IPS-20b (cell line): ENCODE measurements around the gene ATN1.

Experiments used
- H3K27ac ChIP-seq: one replicate; pipeline ENCODE4 v1.5.1; 2013; ENCODE audit warnings: low read length
- H3K27me3 ChIP-seq: 2 replicates; pipeline ENCODE4 v1.6.1; 2013; ENCODE audit warnings: mild to moderate bottlenecking, low read length, inconsistent platforms; ENCODE audit not compliant: insufficient read depth
- H3K36me3 ChIP-seq: 2 replicates; pipeline ENCODE4 v1.6.1; 2013; ENCODE audit warnings: low read depth, mild to moderate bottlenecking, inconsistent platforms, low read length, moderate library complexity; ENCODE audit not compliant: insufficient read depth
- H3K4me1 ChIP-seq: 2 replicates; pipeline ENCODE4 v1.6.1; 2013; ENCODE audit warnings: mild to moderate bottlenecking, control low read depth, inconsistent platforms, low read length, moderate library complexity; ENCODE audit not compliant: insufficient read depth
- H3K4me3 ChIP-seq: 2 replicates; pipeline ENCODE4 v1.5.1; 2013; ENCODE audit warnings: mild to moderate bottlenecking, low read length, inconsistent platforms
- H3K9ac ChIP-seq: 2 replicates; pipeline ENCODE4 v1.6.1; 2013; ENCODE audit warnings: low read depth, mild to moderate bottlenecking, inconsistent platforms, low read length, moderate library complexity
- H3K9me3 ChIP-seq: 2 replicates; pipeline ENCODE4 v1.6.1; 2013; ENCODE audit warnings: mild to moderate bottlenecking, low read depth, low read length, inconsistent platforms; ENCODE audit not compliant: insufficient read depth

The ATN1 gene

GRCh38 chr12:6958609-6959057 is 30.9 kb downstream of the ATN1 start:
- no peaks in the 10 kb centered on the region for H3K9me3 ChIP-seq
- peaks cover 21% of the 10 kb centered on the region; the same call in 1 of the 2 replicates for H3K4me1 ChIP-seq
- no peak overlapping the region for H3K27ac ChIP-seq
- H3K4me3 ChIP-seq = no peak overlapping the region
- H3K27me3 ChIP-seq = no peaks in the 10 kb centered on the region
- H3K9ac ChIP-seq = no peak overlapping the region; the same call in 1 of the 2 replicates
- no peaks in the 10 kb centered on the region for H3K36me3 ChIP-seq

GRCh38 chr12:6959058-6959804 is 31.5 kb downstream of the ATN1 start:
- H3K36me3 ChIP-seq = peaks cover 1% of the 10 kb centered on the region; the same call in 1 of the 2 replicates
- H3K9me3 ChIP-seq = no peaks in the 10 kb centered on the region
- H3K9ac ChIP-seq = no peak overlapping the region
- H3K27me3 ChIP-seq = no peaks in the 10 kb centered on the region
- peaks cover 21% of the 10 kb centered on the region; the same call in 1 of the 2 replicates for H3K4me1 ChIP-seq
- H3K27ac ChIP-seq = no peak overlapping the region
- no peak overlapping the region for H3K4me3 ChIP-seq

- Histone ChIP-seq H3K4me3 (no peak overlapping the region), H3K9ac (peak overlapping the region; percentile 77; the same call in 1 of the 2 replicates), H3K27me3 (no peaks in the 10 kb centered on the region), H3K27ac (no peak overlapping the region), H3K36me3 (peaks cover 9% of the 10 kb centered on the region; the same call in 1 of the 2 replicates), H3K9me3 (no peaks in the 10 kb centered on the region), H3K4me1 (peaks cover 21% of the 10 kb centered on the region; the same call in 1 of the 2 replicates)
These were observed 32.2 kb downstream of the ATN1 start for GRCh38 chr12:6959805-6960592.

DNA sequence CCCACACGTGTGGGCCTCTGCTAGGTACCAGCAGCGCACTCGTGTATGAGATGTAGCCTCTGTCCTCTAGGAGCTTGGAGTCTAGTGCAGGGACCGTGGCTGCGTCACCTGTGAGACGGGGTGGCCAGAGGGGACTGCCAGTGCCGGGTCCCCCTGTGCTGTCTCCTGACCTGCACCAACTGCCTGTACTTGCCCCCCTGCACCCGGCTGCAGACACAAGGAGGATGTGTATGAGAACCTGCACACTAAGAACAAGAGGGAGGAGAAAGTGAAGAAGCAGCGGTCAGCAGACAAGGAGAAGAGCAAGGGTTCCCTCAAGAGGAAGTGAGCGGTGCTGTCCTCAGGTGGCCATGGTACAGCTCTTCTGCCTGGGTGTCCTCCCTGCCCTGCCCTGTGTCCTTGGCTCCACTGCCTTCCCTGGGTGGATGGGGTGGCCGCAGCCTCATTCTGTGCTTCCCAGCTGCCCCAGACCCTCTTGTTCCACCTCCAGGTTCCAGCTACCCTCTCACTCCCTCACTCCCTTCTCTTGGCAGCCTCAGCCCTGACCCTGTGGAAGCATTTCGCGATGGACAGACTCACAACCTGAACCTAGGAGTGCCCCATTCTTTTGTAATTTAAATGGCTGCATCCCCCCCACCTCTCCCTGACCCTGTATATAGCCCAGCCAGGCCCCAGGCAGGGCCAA is 33.0 kb downstream of the ATN1 start:
- Histone ChIP-seq H3K4me1 (peaks cover 24% of the 10 kb centered on the region; the same call in 1 of the 2 replicates), H3K36me3 (peaks cover 15% of the 10 kb centered on the region), H3K4me3 (peak overlapping the region; percentile 61; the same call in 1 of the 2 replicates), H3K27me3 (no peaks in the 10 kb centered on the region), H3K9ac (peak overlapping the region; percentile 77; the same call in 1 of the 2 replicates), H3K27ac (peak overlapping the region; percentile 68), H3K9me3 (no peaks in the 10 kb centered on the region)

GRCh38 chr12:6961278-6961694 is 33.5 kb downstream of the ATN1 start:
- peak overlapping the region; percentile 77 for H3K9ac ChIP-seq
- no peaks in the 10 kb centered on the region for H3K27me3 ChIP-seq
- H3K36me3 ChIP-seq = peaks cover 21% of the 10 kb centered on the region
- peaks cover 24% of the 10 kb centered on the region for H3K4me1 ChIP-seq
- H3K4me3 ChIP-seq = peak overlapping the region; percentile 61
- H3K27ac ChIP-seq = peak overlapping the region; percentile 68
- H3K9me3 ChIP-seq = no peaks in the 10 kb centered on the region

GRCh38 chr12:6961695-6962284 is 34.0 kb downstream of the ATN1 start:
- H3K9ac ChIP-seq = peak overlapping the region; percentile 77
- peaks cover 24% of the 10 kb centered on the region for H3K4me1 ChIP-seq
- peak overlapping the region; percentile 68 for H3K27ac ChIP-seq
- peak overlapping the region; percentile 61 for H3K4me3 ChIP-seq
- H3K36me3 ChIP-seq = peaks cover 26% of the 10 kb centered on the region
- no peaks in the 10 kb centered on the region for H3K9me3 ChIP-seq
- no peaks in the 10 kb centered on the region for H3K27me3 ChIP-seq

GRCh38 chr12:6962285-6963015 is 34.7 kb downstream of the ATN1 start:
- H3K4me1 ChIP-seq = peaks cover 24% of the 10 kb centered on the region
- peak overlapping the region; percentile 68 for H3K27ac ChIP-seq
- peak overlapping the region; percentile 77 for H3K9ac ChIP-seq
- peaks cover 32% of the 10 kb centered on the region for H3K36me3 ChIP-seq
- H3K4me3 ChIP-seq = peak overlapping the region; percentile 61
- H3K9me3 ChIP-seq = no peaks in the 10 kb centered on the region
- H3K27me3 ChIP-seq = no peaks in the 10 kb centered on the region

DNA sequence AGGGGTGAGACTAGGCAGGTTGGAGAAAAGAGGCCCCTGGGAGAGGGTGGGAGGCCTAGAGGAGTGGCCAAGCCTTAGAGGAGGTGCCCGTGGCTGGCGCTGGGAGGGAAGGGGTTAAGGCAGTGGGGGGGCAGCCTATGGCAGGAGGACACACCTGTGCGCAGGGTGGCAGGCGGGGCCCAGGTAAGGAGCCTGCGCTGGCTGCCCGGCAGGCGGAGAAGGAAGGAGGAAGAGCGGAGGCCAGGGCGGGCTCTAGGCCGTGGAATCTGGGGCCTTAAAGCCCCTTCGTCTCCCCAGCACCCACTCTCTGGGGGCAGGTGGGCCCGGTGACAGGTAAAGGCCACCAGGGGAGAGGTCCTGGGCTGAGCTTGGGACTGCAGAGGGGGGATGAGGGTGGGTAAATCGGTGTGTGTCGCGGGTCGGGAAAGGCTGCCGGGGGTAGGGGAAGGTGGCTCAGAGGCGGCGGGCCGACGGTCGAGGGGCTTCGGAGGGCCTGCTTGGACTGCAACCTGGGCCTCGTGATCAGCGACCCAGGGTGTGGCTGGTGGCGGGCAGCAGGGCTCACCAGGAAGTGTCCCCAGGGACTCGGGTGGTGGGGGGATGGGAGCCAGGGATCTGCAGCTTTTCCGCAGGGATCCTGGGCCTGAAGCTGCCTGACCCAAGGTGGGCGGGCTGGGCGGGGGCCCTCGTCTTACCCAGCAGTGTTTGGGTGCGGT is 35.4 kb downstream of the ATN1 start:
- H3K27me3 ChIP-seq = no peaks in the 10 kb centered on the region
- no peaks in the 10 kb centered on the region for H3K9me3 ChIP-seq
- H3K27ac ChIP-seq = peak overlapping the region; percentile 68
- peaks cover 24% of the 10 kb centered on the region for H3K4me1 ChIP-seq
- H3K36me3 ChIP-seq = peaks cover 39% of the 10 kb centered on the region
- peak overlapping the region; percentile 77 for H3K9ac ChIP-seq
- H3K4me3 ChIP-seq = peak overlapping the region; percentile 61

DNA sequence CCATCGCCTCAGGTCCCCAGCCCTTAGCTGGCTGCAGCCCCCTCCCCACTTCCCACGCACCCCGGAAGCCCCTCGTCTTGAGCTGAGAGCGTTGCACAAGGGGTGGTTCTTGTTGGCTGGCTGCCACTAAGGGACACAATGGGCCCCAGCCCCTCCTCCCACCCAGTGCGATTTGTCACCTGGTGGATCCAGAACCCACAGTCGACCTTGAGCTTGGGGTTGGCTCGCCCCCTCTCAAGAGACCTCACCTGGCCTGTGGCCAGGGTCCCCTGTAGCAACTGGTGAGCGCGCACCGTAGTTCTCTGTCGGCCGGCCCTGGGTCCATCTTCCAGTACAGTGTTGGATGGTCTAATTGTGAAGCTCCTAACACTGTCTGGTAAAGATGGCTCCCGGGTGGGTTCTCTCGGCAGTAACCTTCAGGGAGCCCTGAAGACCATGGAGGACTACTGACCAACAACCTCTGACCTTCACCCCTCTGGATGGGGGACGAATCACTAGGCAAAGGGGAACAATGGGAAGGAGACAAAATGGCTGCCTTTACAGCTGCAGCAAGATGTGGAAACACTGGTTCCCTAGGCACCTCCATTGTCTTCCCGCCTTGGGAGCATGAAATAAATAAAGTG is 36.1 kb downstream of the ATN1 start:
- Histone ChIP-seq H3K27me3 (no peaks in the 10 kb centered on the region), H3K4me1 (peaks cover 24% of the 10 kb centered on the region), H3K9ac (no peak overlapping the region; the same call in 1 of the 2 replicates), H3K27ac (peak overlapping the region; percentile 15), H3K4me3 (peak overlapping the region; percentile 61; the same call in 1 of the 2 replicates), H3K9me3 (no peaks in the 10 kb centered on the region), H3K36me3 (peaks cover 47% of the 10 kb centered on the region)

DNA sequence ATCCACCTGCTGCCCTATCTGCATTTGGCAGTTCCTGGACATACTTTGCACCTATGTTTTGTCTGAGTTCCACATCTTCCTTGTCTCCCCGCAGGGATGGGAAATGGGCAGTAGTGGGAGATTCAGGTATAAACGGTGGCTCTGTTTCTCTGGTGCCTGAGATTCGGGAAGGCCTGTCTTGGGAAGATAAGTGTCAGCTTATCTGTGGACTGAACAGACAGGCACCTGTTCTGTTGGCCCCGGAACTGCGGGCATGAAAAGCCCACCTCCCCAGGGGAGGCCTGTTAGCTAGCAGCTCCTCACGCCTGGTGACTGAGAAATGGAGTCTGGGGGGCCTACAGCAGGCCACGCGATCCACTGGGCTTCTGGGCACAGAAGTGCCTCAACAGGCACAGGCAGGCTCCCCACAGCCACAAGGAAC is 36.9 kb downstream of the ATN1 start:
- Histone ChIP-seq H3K36me3 (peaks cover 52% of the 10 kb centered on the region), H3K27me3 (no peaks in the 10 kb centered on the region), H3K9ac (no peak overlapping the region), H3K4me3 (no peak overlapping the region), H3K9me3 (no peaks in the 10 kb centered on the region), H3K4me1 (peaks cover 28% of the 10 kb centered on the region), H3K27ac (no peak overlapping the region)
